Measurements from ENCODE around the gene THBS1. TPM values are rescaled to one million over a fixed set of nuclear protein-coding genes. Genes with fewer than 3 reads are reported as not detected.

THBS1 gene
- total and polyA plus RNA-seq, 2 donors (not counting 1 experiment from before 2014, with no cell fraction given), result 0.63 to 4.3 TPM

DNA sequence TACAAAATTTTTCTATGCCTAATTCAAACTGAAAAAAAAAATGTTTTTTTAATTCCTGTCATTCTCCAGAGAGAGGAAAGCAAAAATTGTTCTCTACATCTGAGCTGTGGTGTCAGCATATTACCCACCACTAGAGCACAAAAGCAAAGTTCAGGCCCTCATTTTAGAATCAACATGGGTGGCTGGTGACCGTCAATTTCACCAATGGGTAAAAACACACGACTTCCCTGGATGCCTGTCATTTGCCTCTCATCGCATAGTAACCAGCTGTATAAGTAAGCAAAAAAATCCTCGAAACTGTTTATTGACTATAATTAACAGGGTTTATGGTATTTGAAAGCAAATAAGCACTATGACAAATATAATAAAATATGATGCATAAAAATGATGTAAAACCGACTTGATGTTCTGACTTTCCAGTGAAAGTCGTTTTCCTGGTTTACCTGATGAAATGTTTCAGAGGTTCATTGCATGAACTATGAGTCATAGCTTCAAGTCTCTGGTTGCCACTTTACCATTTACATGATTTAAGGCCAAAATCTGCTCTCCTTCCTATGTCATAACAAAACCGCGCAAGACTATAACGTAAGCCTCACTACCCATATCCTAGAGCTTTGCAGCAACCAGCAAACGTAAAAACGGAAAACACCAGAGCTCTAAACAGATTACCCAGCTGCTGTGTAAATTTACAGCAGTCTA lies 60.5 kb downstream of the THBS1 start:
- H4K20me1 ChIP-seq (ENCODE audit: control insufficient read depth, insufficient read depth, low read length, poor library complexity, severe bottlenecking), result no peaks in the 10 kb centered on the region
- Mint-ChIP-seq H3K27ac (no peak overlapping the region), H3K4me1 (no peaks in the 10 kb centered on the region), H3K4me3 (no peak overlapping the region), H3K9me3 (ENCODE audit: insufficient read depth) (no peaks in the 10 kb centered on the region), H3K27me3 (peaks cover 25% of the 10 kb centered on the region)
- H3K9ac ChIP-seq (ENCODE audit: low read length), result no peak overlapping the region
- peaks cover 0 to 3% (median 0%) of the 10 kb centered on the region in 4 experiments for H3K27me3 ChIP-seq (replicated peaks in 1 of 4; ENCODE audit: control extremely low read depth in 1 of 4, control insufficient read depth in 3 of 4, insufficient read depth in 4 of 4, low read length in 3 of 4)
- no peaks in the 10 kb centered on the region for H3K36me3 ChIP-seq (replicated peaks in 1 of 2; ENCODE audit: control extremely low read depth in 1 of 2, control insufficient read depth in 1 of 2, extremely low read depth in 1 of 2, insufficient read depth in 2 of 2, low read length in 1 of 2)
- no peaks in the 10 kb centered on the region for H3K9me3 ChIP-seq (ENCODE audit: control extremely low read depth in 1 of 3, control insufficient read depth in 2 of 3, insufficient read depth in 1 of 3, low read length in 2 of 3)
- TF ChIP-seq, protein P1, sequence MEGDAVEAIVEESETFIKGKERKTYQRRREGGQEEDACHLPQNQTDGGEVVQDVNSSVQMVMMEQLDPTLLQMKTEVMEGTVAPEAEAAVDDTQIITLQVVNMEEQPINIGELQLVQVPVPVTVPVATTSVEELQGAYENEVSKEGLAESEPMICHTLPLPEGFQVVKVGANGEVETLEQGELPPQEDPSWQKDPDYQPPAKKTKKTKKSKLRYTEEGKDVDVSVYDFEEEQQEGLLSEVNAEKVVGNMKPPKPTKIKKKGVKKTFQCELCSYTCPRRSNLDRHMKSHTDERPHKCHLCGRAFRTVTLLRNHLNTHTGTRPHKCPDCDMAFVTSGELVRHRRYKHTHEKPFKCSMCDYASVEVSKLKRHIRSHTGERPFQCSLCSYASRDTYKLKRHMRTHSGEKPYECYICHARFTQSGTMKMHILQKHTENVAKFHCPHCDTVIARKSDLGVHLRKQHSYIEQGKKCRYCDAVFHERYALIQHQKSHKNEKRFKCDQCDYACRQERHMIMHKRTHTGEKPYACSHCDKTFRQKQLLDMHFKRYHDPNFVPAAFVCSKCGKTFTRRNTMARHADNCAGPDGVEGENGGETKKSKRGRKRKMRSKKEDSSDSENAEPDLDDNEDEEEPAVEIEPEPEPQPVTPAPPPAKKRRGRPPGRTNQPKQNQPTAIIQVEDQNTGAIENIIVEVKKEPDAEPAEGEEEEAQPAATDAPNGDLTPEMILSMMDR (IDR thresholded peaks at IDR 0.05), result no peak
- TF ChIP-seq EZH2 (IDR thresholded peaks at IDR 0.05; ENCODE audit: borderline replicate concordance, insufficient read depth, low read depth, low read length, poor library complexity, severe bottlenecking), result no peak
- DNase-seq (no peak), ATAC-seq (ENCODE audit: low read depth) (no peak)
- H3K4me1 ChIP-seq (ENCODE audit: control insufficient read depth in 2 of 2, insufficient read depth in 2 of 2, low read length in 2 of 2), result no peaks in the 10 kb centered on the region
- H3K4me3 ChIP-seq (ENCODE audit: control extremely low read depth in 1 of 5, extremely low read depth in 1 of 5, insufficient read depth in 1 of 5, low read depth in 2 of 5, low read length in 4 of 5), result no peak overlapping the region
- intact Hi-C loops (cut with micrococcal nuclease), result no loop called here
- H3K4me2 ChIP-seq (replicated peaks; ENCODE audit: low read depth, low read length, poor library complexity, severe bottlenecking), result no peak overlapping the region
- H2AFZ ChIP-seq (ENCODE audit: insufficient read depth, low read depth, low read length, poor library complexity, severe bottlenecking), result no peak overlapping the region
- WGBS (ENCODE audit: insufficient coverage), result 74% methylated on average over 5 of the region's 11 CpGs
- H3K27ac ChIP-seq (ENCODE audit: low read length in 2 of 2), result no peak overlapping the region
- CTCF ChIA-PET, result interaction anchor here (1.1 kb wide), 1 partner anchor 12 kb away, joined by 3 read pairs; no protein-coding TSS in a partner anchor
- POLR2A ChIA-PET, result no interaction called here
- no peaks in the 10 kb centered on the region for H3K79me2 ChIP-seq (ENCODE audit: control insufficient read depth, insufficient read depth, low read length)

DNA sequence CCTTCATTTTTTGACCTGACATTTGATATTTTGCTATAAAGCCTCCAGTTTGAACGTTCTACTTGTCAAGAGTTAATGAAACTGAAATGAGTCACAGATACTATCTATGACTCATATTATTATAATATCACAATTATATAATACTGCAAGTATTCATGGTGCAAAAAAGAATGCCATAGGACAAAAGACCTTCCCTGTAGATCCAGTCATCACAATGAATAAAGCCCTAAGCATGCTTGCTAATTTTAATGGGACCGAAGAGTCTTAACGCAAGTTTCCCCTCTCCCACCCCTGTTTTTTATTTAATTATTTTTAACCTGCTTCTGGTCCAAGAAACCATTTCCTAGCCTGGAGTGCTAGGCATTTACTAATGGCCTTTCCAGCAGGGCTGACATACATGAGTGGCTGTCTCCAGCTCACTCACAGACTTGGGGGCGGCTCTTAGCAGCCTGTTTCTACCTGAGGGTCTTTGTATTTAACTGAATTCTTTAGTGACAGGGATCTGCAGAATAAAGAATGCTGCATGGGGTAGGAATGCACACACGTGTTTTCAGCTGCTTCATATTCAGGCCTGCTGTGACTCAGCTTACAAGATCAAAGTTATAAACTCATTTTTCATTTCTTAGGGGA lies 61.2 kb downstream of the THBS1 start:
- no peaks in the 10 kb centered on the region for H3K4me1 ChIP-seq (ENCODE audit: control insufficient read depth in 2 of 2, insufficient read depth in 2 of 2, low read length in 2 of 2)
- Mint-ChIP-seq H3K9me3 (ENCODE audit: insufficient read depth) (no peaks in the 10 kb centered on the region), H3K4me3 (no peak overlapping the region), H3K27me3 (peaks cover 25% of the 10 kb centered on the region), H3K27ac (no peak overlapping the region), H3K4me1 (no peaks in the 10 kb centered on the region)
- intact Hi-C loops (cut with micrococcal nuclease), result no loop called here
- no peaks in the 10 kb centered on the region for H3K36me3 ChIP-seq (replicated peaks in 1 of 2; ENCODE audit: control extremely low read depth in 1 of 2, control insufficient read depth in 1 of 2, extremely low read depth in 1 of 2, insufficient read depth in 2 of 2, low read length in 1 of 2)
- no peak overlapping the region for H2AFZ ChIP-seq (ENCODE audit: insufficient read depth, low read depth, low read length, poor library complexity, severe bottlenecking)
- peaks cover 0 to 1% (median 0%) of the 10 kb centered on the region in 4 experiments for H3K27me3 ChIP-seq (replicated peaks in 1 of 4; ENCODE audit: control extremely low read depth in 1 of 4, control insufficient read depth in 3 of 4, insufficient read depth in 4 of 4, low read length in 3 of 4)
- H3K79me2 ChIP-seq (ENCODE audit: control insufficient read depth, insufficient read depth, low read length), result no peaks in the 10 kb centered on the region
- no peak overlapping the region for H3K9ac ChIP-seq (ENCODE audit: low read length)
- H4K20me1 ChIP-seq (ENCODE audit: control insufficient read depth, insufficient read depth, low read length, poor library complexity, severe bottlenecking), result no peaks in the 10 kb centered on the region
- H3K27ac ChIP-seq (ENCODE audit: low read length in 2 of 2), result no peak overlapping the region
- CTCF ChIA-PET, result no interaction called here
- no peak overlapping the region for H3K4me3 ChIP-seq (ENCODE audit: control extremely low read depth in 1 of 5, extremely low read depth in 1 of 5, insufficient read depth in 1 of 5, low read depth in 2 of 5, low read length in 4 of 5)
- DNase-seq (no peak), ATAC-seq (ENCODE audit: low read depth) (no peak)
- 100% methylated on average over 3 of the region's 5 CpGs for WGBS (ENCODE audit: insufficient coverage)
- TF ChIP-seq, protein P1 (IDR thresholded peaks at IDR 0.05), result no peak
- no peak for TF ChIP-seq EZH2 (IDR thresholded peaks at IDR 0.05; ENCODE audit: borderline replicate concordance, insufficient read depth, low read depth, low read length, poor library complexity, severe bottlenecking)
- H3K9me3 ChIP-seq (ENCODE audit: control extremely low read depth in 1 of 3, control insufficient read depth in 2 of 3, insufficient read depth in 1 of 3, low read length in 2 of 3), result no peaks in the 10 kb centered on the region
- no peak overlapping the region for H3K4me2 ChIP-seq (replicated peaks; ENCODE audit: low read depth, low read length, poor library complexity, severe bottlenecking)
- POLR2A ChIA-PET, result no interaction called here
